Stomach smooth muscle (tissue), 2 donors: Measurements from ENCODE around the gene UGT1A9.

Experiments used
- H3K27ac ChIP-seq: one replicate; pipeline ENCODE4 v1.7.0; 2013; ENCODE audit warnings: mild to moderate bottlenecking, low read length, inconsistent platforms
- H3K27me3 ChIP-seq, 2 donors: one replicate each; pipeline ENCODE4 v1.7.0; 2013; ENCODE audit warnings: low read length in 2 of 2; ENCODE audit not compliant: insufficient read depth in 2 of 2, control insufficient read depth in 1 of 2
- H3K36me3 ChIP-seq, 2 donors: one replicate each; pipeline ENCODE4 v1.7.0; 2013; ENCODE audit warnings: low read length in 2 of 2; ENCODE audit not compliant: control insufficient read depth in 2 of 2, insufficient read depth in 2 of 2
- H3K4me1 ChIP-seq: one replicate; pipeline ENCODE4 v1.7.0; 2013; ENCODE audit warnings: low read length; ENCODE audit not compliant: control insufficient read depth, insufficient read depth
- H3K4me3 ChIP-seq, 2 donors: one replicate each; pipeline ENCODE4 v1.7.0; 2013; ENCODE audit warnings: low read length in 2 of 2
- H3K9ac ChIP-seq, 2 donors: one replicate each; pipeline ENCODE4 v1.7.0; 2013; ENCODE audit warnings: low read length in 2 of 2, mild to moderate bottlenecking in 1 of 2
- H3K9me3 ChIP-seq, 2 donors: one replicate each; pipeline ENCODE4 v1.7.0; 2013; ENCODE audit warnings: low read length in 2 of 2; ENCODE audit not compliant: control insufficient read depth in 2 of 2
- donor health status: healthy.
- donor health status: Pancreatic carcinoma.

The UGT1A9 gene

DNA sequence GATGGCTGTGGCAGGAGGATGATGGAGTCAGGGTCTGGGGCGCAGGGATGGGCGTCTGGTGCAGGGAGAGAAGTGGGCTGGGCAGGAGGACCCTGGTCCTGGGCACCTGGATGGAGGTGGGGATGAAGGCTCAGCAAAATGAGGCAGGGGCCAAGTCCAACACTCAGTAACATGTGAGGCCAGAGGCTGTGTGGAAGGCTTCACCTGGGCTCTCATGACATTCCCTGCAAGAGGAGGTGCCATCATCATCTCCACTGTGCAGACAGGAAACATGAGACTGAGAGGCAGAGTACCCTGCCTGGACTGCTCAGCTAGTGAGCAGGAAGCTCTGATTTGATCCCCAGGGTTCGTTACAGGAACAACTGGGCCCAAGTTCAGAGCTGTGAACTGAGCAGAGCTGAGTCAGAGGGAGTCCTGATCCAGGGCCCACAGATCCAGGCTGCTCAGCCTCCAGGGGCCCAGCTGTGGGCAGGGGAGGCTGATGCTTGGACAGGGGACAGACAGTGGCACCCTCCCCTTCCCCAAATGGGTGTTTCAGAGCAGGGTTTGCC, 145.7 kb downstream of the UGT1A9 start:
- no peak overlapping the region for H3K27ac ChIP-seq
- no peaks in the 10 kb centered on the region for H3K4me1 ChIP-seq
- H3K9ac ChIP-seq = no peak overlapping the region
- H3K4me3 ChIP-seq = no peak overlapping the region
- no peaks in the 10 kb centered on the region for H3K9me3 ChIP-seq
- no peaks in the 10 kb centered on the region for H3K36me3 ChIP-seq
- peaks cover 0 to 3% of the 10 kb centered on the region in 2 donors for H3K27me3 ChIP-seq

DNA sequence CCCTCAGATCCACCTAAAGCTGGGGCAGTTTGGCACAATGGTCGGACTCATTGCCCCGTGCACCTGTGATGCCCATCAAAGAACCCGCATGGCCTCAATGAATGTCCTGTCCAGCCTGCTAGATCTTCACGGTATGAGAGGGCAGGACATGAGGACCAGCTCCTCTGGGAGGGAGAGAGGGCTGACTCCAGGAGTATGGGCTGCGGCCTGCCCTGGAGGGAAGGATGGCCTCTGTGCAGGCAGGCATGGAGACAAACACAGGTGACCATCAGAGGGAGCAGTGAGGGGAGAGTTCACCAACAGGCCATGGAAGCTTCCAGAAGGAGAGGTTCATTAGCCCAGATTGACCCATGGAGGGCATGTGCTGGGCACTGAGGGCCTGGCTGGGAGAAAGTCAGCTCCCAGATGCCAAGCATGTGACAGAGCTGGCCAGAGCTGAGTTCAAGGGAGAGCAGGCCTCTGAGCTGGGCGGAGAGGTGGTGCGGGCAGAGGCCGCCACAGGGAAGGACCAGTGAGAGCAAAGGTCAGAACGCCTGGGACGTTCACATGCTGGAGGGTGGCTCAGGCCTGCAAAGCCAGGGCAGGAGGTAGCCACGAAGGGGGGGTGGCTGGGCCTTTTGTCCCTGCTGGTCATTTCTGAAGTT, 146.4 kb downstream of the UGT1A9 start:
- H3K27ac ChIP-seq = no peak overlapping the region
- H3K36me3 ChIP-seq = no peaks in the 10 kb centered on the region
- H3K4me1 ChIP-seq = no peaks in the 10 kb centered on the region
- no peak overlapping the region for H3K9ac ChIP-seq
- H3K4me3 ChIP-seq = no peak overlapping the region
- no peaks in the 10 kb centered on the region for H3K9me3 ChIP-seq
- peaks cover 0 to 2% of the 10 kb centered on the region in 2 donors for H3K27me3 ChIP-seq

DNA sequence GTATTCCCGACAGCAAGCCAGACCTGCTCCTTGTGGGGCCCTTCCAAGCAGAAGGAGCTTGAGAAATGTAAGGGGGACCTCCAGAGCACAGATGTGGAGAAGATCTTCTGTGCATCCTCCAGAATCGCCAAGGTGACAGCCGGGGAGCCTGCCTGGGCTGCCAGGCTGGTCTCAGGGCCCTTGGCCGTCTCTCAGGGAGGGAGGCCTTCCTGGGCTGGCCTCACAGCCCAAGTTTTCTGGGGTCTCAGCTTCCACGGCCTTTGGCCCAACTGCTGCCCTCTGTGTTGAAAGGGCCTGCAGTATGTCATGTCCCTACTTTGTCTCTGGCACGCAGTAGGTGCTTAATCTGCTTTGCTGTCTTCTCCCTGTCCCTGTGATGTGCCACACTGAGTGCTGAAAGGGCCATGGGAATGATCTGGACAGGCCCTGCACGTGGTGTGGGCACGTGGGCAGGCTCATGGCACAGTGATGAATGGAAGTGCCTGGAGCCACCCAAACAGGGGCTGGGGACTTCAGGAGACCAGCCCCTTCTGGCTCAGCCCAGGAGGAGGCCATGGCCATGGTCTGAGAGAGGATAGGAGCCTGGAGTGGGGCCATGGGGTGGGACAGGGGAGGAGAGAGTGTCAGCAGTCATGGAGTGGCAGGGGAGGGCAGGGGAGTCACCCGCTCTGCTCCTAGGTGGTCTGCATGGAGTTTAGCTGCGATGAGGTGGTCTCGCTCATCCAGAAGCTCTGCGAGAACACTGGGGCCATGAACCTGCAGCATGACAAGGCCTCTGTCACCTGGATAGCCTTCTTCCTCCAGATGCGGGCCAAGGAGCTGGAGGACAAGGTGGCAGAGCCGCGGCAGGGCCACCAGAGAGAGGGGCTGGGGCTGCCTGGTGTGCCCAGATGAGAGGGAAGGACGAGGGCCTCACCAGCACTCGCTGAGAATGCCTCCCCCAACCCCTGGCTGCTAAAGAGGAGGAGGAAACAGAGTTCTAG, 147.2 kb downstream of the UGT1A9 start:
- peaks cover 0 to 2% of the 10 kb centered on the region in 2 donors for H3K27me3 ChIP-seq
- H3K4me1 ChIP-seq = no peaks in the 10 kb centered on the region
- H3K4me3 ChIP-seq = no peak overlapping the region
- no peak overlapping the region for H3K9ac ChIP-seq
- no peaks in the 10 kb centered on the region for H3K36me3 ChIP-seq
- no peaks in the 10 kb centered on the region for H3K9me3 ChIP-seq
- no peak overlapping the region for H3K27ac ChIP-seq

DNA sequence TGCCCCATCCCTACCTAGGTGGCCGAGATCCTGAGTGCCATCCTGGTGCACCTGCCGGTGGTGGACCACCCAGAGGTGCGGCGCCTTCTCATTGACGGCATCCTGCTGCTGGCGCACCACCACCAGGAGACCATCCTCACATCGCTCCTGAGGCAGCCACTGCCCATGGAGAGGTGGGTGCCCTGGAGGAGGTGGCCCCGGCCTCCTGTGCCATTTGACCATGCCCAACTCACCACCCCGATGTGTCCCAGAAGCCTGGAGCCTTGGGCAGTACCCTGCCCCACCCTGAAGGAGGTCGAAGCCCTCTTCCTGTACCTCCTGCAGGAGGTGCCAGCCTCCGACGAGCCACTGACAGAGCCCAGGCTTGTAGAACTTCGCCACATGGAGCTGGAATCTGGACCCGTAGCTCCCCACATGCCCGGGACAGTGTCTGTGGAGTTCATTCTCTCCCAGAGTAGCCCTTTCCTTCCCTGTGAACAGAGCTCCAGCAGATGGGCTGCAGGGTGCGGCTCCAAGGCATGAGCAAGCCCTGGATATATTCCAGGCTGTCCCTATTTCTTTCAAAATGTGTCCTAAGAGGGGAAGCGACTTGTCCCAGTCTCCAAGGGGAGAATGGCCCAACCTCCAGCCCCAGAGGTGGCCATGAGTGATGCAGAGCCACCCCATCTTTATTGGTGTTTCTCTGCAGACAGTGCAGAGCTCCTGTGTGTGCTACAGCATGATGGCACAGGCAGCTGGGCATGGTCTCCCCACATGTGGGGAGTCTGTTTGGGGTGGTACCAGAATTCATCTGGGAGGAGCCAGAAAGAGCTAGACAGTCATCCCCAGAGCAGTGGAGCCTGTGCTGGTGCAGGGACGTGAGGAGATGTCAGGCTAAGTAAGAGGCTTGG, 148.4 kb downstream of the UGT1A9 start:
- Histone ChIP-seq H3K4me1 (no peaks in the 10 kb centered on the region), H3K27ac (no peak overlapping the region), H3K36me3 (no peaks in the 10 kb centered on the region), H3K9ac (no peak overlapping the region), H3K4me3 (no peak overlapping the region), H3K9me3 (no peaks in the 10 kb centered on the region), H3K27me3 (peaks cover 0 to 2% of the 10 kb centered on the region in 2 donors)

DNA sequence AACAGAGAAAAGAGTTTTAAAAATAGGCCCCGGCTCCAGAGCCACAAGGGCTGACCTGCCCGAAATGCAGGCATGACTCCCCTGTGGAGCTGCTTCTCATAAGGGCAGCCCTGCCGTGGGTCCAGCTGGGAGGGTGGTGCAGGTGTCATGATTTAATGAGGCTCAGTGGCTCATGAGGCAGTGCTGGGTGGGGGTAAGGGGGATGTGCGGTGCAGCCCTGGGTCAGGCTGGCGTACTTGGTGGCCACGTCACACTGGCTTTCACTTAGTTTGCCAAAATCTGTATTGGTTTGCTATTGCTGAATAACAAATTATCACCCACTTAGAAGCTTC, 149.0 kb downstream of the UGT1A9 start:
- Histone ChIP-seq H3K27me3 (peaks cover 0 to 2% of the 10 kb centered on the region in 2 donors), H3K9me3 (no peaks in the 10 kb centered on the region), H3K4me1 (no peaks in the 10 kb centered on the region)

DNA sequence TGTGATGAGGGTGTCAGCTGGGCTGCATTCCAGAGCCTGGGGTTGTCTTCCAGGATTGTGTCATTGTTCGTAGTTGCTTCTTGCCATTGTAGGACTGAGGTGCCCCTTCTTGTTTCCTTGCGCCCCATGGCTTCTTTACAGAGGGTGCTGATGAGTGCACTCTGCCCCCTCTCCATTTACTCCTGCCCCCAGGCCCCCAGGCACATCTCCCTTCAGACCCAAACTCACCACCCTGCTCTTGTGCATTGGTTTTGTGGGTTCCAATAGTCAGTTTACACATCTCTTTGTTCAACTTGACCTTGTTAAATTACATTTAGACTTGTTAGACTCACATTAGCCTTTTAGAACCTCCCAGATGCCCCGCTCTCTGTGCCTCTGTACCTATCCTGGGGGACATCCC, 149.5 kb downstream of the UGT1A9 start:
- Histone ChIP-seq H3K27ac (no peak overlapping the region), H3K9ac (no peak overlapping the region), H3K4me1 (no peaks in the 10 kb centered on the region), H3K36me3 (no peaks in the 10 kb centered on the region), H3K27me3 (peaks cover 0 to 2% of the 10 kb centered on the region in 2 donors), H3K9me3 (no peaks in the 10 kb centered on the region), H3K4me3 (no peak overlapping the region)

More for the DNA sequence above, 149.0 kb downstream of the UGT1A9 start:
- H3K36me3 ChIP-seq = no peaks in the 10 kb centered on the region
- H3K4me3 ChIP-seq = no peak overlapping the region
- no peak overlapping the region for H3K27ac ChIP-seq
- H3K9ac ChIP-seq = no peak overlapping the region

DNA sequence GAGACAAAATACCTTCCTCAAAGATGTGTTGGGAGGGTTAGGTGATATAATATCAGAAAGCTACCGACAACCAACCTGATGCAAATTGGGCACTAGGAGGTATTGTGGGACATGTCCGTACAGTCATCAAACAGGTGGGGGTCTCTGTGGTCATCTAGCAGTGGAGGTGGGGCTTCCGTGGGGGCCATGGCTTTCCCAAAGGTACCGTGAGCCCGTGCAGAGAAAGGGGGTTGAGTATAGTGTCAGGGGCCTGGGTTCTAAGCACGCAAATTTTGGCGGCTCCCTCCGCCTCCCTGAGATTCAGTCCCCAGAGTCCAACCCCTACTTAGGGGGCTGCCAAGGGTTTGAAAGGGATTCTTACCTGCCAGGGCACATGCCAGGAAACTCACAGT, 150.0 kb downstream of the UGT1A9 start:
- no peak overlapping the region for H3K4me3 ChIP-seq
- H3K9me3 ChIP-seq = no peaks in the 10 kb centered on the region
- H3K4me1 ChIP-seq = no peaks in the 10 kb centered on the region

DNA sequence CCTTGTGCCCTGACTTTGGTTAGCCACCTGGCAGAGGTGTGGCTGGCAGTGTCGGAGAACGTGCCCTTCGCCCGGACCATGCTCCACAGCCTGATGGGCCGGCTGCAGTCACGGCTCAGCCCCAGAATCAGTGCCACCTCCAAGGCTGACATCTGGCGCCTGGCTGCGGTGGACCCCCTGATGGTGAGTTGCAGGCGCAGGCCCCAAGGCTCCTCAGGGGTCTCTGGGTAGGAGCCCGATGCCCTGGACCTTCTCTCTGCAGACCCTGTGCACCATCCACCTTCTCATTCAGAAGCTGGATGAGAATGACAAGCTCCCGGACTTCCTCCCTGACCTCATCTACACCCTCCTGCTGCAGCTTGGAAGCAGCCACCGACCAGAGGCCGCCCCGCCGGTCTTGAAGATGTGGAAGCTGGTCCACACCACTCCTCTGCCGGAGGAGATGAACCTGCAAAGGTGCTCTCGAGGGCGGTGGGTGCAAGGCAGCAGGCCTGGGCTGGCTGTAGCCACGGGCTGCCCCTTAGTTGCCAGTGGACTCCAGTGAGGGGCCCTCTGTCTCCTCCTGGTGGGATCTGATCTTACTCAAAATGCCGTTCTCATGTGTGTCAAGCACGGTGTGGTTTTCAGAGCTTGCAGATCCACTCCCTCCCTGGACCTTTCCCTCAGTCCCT, 150.5 kb downstream of the UGT1A9 start:
- H3K4me3 ChIP-seq = no peak overlapping the region
- no peak overlapping the region for H3K27ac ChIP-seq
- H3K9ac ChIP-seq = no peak overlapping the region
- H3K9me3 ChIP-seq = no peaks in the 10 kb centered on the region
- no peaks in the 10 kb centered on the region for H3K36me3 ChIP-seq
- H3K4me1 ChIP-seq = no peaks in the 10 kb centered on the region
- peaks cover 0 to 2% of the 10 kb centered on the region in 2 donors for H3K27me3 ChIP-seq

More for the DNA sequence above, 150.0 kb downstream of the UGT1A9 start:
- Histone ChIP-seq H3K36me3 (no peaks in the 10 kb centered on the region), H3K9ac (no peak overlapping the region), H3K27me3 (peaks cover 0 to 2% of the 10 kb centered on the region in 2 donors), H3K27ac (no peak overlapping the region)
